ENCODE measurements around the gene TEX29.

Gene TEX29

GRCh38 chr13:111319998-111320911, at the start of gene TEX29:
TEX29 (plus strand) TSS chr13:111320642; CDS start chr13:111320891, 249 bp downstream.
- DNase-seq (ENCODE audit: low read depth) = no peak

GRCh38 chr13:111270765-111271698, 49.4 kb upstream of the TEX29 start:
- no peak for DNase-seq (ENCODE audit: low read depth)

DNA sequence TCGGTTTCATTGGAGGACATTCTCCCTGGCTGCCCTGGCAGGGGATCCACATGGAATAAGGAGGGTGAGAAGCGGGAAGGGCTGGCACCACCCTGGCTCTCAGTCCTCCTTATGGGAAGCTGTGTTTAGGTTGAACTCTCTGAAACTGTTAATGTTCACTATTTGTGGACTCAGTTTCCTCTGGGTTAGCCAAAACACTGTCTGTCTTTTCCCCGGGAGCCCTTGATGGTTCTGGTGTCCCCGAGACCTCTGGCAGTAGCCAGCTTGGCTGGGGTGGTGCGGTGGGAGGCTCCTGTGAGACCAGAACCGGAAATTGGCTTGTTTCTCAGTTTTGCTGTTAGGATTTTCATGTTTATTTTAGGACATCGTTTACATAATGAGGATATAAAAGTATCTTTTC, 48.3 kb upstream of the TEX29 start:
- DNase-seq (ENCODE audit: low read depth) = no peak

DNA sequence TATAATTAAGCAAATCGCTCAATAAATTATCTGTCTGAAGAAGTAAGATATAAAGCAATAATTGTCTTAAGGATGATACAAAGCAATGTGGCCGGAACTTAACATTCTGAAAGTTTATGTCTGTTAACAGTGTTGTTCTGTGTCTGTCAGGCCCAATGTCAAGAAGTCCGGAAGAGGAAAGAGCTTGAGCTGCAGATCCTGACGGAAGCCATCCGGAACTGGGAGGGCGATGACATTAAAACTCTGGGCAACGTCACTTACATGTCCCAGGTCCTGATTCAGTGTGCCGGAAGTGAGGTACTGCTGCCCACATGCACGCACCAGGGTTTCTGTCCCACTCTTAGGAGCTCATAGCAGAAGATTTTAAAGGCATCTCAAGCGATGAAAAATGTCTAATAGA, 45.1 kb upstream of the TEX29 start:
- DNase-seq (ENCODE audit: low read depth) = no peak

DNA sequence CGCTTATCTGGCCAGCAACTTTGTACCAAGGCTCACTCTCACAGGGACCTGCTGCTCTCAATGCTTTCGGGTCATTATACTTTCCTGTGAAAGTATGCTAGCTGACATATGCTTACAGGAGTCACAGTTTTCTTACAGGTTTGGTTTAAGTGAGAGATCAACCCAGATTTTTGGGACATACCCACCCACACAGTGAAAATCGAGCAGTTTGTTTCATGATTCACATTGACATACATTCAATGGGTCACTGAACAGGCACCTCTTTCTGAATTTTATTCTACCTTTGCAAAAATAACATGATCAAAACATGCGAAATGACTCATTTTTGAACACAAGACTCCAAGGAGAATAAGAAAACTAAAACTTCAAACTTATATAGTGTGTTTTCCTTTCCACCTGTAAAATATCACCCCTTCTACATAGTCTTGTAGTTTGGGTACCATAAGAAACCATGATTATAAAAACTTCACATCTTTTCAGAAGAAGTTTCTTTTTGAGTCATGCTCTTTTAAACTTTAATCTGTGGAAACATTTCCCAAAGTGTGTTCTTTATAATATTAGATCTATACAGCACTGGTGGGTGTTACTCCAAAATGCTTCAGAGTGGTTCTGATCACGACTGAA, 44.3 kb upstream of the TEX29 start:
- no peak for DNase-seq (ENCODE audit: low read depth)

- no peak for DNase-seq (ENCODE audit: low read depth)
Measured at GRCh38 chr13:111278258-111278657, 42.2 kb upstream of the TEX29 start.

GRCh38 chr13:111278743-111279652, 41.4 kb upstream of the TEX29 start:
- no peak for DNase-seq (ENCODE audit: low read depth)

- DNase-seq (ENCODE audit: low read depth) = no peak
Measured at GRCh38 chr13:111280226-111280625, 40.2 kb upstream of the TEX29 start.

- DNase-seq (ENCODE audit: low read depth) = no peak
Measured at GRCh38 chr13:111280681-111281585, 39.5 kb upstream of the TEX29 start.

GRCh38 chr13:111281751-111282311, 38.6 kb upstream of the TEX29 start:
- no peak for DNase-seq (ENCODE audit: low read depth)

DNA sequence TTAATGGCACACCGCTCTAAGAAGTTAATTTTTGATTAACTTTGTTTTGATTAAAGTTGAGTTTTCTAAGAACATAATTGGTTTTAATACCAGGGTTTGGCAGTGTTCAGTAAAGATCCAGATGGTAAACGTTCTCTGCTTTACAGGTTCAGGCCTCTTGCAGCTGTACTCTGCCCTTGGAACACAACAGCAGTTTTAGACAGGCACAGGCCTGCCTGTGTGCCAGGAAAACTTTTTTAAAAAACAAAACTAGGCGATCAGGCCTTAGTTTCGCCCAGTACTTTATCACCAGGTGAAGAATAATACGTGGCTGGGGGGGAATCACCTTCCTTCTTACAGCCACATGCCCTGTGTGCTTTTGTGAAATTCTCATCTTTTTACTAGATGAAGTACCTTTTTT, 38.0 kb upstream of the TEX29 start:
- DNase-seq (ENCODE audit: low read depth) = no peak

DNA sequence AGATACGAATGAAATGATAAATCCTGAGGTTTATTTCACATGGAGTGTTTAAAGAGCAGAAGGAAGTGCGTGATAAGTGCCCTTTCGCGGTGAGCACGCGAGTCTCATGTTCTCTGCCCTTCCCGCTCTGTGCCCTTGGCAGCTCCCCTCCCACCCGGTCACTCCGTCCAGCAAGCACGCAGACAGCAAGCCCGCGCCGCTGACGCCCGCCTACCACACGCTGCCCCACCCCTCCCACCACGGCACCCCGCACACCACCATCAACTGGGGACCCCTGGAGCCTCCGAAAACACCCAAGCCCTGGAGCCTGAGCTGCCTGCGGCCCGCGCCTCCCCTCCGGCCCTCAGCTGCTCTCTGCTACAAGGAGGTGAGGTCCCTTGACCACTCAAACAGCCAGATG, 37.4 kb upstream of the TEX29 start:
- DNase-seq (ENCODE audit: low read depth) = no peak

GRCh38 chr13:111283457-111283856, 37.0 kb upstream of the TEX29 start:
- DNase-seq (ENCODE audit: low read depth) = no peak

GRCh38 chr13:111283991-111284390, 36.5 kb upstream of the TEX29 start:
- no peak for DNase-seq (ENCODE audit: low read depth)

DNA sequence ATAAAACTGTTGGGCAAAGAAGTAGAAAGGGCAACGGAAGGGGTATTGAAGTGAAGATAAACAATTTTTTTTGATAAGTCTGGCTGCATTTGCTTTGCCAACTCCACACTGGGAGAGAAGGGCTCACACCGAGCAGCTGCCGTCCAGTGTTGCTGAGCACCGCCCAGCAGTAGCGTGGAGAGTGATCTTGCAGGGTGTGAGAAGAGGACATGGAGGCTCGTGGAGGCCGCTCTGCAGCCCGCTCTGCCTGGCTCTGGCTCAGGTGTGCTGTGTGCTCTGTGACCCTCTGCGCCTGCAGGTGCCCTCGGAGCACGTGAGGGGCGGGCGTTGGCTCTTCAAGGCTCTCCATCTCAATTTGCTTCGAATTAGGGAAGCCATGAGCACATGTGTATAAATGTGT, 35.9 kb upstream of the TEX29 start:
- DNase-seq (ENCODE audit: low read depth) = no peak

GRCh38 chr13:111286162-111286561, 34.3 kb upstream of the TEX29 start:
- DNase-seq (ENCODE audit: low read depth) = no peak

DNA sequence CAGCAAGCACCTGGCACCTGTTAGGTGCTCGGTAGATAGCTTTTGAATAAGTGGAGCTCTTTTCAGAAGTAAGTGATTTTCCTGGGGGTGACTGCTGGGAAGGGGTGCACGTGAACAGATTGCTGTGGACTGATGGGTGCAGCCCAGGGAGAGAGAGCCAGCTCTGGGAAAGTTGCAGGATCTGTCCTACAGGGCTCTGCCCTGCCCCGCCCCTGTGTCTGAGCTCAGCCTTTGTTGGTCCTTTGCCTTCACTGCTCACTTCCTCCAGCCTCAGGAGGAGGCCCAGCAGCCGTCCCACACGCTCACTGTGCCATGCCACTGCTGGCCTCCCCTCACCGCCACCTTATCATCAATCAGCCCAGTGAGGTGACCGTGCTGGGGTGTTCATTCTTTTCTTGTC, 33.7 kb upstream of the TEX29 start:
- DNase-seq (ENCODE audit: low read depth) = no peak

DNA sequence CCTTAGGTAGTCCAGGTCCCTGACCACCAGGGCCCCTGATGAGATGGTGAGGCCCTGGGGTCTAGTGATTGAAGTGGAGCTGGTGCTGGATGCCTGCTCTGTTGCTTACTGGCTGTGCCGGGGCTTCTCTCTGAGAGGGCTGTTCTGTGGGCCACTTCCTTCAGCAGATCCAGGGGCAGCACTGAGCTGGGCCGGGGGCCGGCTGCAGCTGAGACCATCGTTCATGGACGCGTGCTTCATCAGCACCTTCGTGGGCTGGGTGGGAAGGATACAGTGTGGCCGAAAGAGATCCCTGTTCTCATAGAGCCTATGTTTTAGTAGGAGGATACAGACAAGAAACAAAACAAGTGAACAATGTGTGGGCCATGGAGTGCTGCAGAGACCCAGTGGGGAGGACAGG, 33.2 kb upstream of the TEX29 start:
- no peak for DNase-seq (ENCODE audit: low read depth)

DNA sequence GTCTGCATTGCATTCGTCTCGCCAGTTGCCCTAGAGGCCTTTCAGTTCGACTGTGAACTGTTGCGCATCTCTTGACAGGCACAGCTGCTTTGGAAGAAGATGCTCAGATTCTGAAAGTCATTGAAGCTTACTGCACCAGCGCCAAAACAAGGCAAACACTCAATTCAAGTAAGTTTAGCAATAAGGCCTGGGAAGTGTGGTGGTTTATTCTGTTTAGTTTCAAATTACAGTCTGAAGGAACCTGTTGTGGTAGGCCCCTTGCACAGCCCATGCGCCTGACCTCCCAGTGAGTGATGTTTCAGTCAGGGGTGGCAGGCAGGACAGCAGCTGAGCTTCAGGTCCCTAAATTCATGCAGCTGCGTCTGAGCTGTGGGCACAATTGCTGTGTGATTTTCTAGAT, 32.2 kb upstream of the TEX29 start:
- no peak for DNase-seq (ENCODE audit: low read depth)

DNA sequence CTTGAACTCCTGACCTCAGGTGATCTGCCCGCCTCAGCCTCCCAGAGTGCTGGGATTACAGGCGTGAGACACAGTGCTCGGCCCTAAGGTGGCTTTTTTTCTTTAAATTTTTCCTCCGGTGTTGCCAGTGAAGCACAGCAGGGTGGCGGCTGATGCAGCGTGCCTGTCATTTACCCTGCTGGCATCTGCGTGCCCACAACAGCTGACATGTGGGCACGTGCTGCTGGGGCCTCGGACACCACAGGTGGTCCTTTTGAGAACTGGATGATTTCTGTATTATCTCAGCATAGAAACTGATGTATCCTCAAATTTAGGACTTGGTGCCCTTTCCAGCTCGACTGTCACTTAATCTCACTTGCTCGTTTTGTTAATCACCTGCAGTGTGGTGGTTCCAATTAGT, 31.2 kb upstream of the TEX29 start:
- no peak for DNase-seq (ENCODE audit: low read depth)
